ENCODE measurements around the gene FBRS. TPM values are rescaled to one million over a fixed set of nuclear protein-coding genes. Genes with fewer than 3 reads are reported as not detected.

The FBRS gene
- total and polyA plus RNA-seq, 2 of the 13 experiments (the other 11 are each of a cell fraction or from before 2014, with no cell fraction given), result 13.7 to 16.2 TPM

DNA sequence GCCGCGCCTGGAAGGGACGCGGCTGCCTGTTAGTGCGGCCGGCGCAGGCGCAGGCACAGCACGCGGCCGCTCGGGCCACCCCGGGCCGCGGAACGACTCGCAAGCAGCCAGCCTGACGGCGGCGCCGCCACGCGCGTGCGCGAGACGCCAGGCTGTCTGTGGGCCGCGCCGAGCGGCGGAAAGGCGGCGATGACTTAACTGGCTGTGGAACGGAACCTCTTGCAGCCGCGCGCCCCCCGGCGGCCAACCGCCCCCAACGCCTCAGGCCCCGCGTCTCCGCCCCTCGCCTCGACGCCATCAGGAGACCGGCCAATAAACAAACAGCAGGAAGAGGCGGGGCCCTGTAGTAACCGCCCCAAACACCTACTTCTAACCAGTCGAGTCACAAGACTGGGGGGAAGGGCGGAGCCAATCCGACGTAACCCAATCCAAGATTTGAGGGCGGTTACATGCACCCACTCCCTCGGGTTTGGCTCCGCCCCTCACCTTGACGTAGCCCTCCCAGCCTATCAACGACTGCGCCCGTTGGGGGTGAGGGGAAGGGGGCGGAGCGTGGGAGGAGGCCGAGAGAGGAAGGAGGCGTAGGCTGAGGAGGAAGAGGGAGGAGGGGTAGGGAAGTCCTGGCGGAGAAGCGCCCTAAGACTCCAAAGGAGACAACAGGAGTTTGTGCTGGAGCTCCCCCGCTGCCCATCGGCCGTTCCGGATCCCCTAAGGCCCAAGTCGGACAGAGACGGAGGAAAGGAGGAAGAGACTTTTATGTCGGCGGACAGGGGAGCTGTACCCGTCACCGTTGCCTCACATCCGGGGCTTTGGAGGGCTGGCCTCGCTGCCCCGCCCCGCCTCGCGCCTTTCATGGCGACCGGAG, at the start of gene FBRS (continued):
- TF ChIP-seq, protein P1, sequence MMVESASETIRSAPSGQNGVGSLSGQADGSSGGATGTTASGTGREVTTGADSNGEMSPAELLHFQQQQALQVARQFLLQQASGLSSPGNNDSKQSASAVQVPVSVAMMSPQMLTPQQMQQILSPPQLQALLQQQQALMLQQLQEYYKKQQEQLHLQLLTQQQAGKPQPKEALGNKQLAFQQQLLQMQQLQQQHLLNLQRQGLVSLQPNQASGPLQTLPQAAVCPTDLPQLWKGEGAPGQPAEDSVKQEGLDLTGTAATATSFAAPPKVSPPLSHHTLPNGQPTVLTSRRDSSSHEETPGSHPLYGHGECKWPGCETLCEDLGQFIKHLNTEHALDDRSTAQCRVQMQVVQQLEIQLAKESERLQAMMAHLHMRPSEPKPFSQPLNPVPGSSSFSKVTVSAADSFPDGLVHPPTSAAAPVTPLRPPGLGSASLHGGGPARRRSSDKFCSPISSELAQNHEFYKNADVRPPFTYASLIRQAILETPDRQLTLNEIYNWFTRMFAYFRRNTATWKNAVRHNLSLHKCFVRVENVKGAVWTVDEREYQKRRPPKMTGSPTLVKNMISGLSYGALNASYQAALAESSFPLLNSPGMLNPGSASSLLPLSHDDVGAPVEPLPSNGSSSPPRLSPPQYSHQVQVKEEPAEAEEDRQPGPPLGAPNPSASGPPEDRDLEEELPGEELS (CRISPR knock-in tag; IDR thresholded peaks at IDR 0.05), result peak; percentile 45
- no peak for TF ChIP-seq TOE1 (CRISPR knock-in tag; IDR thresholded peaks at IDR 0.05)
- TF ChIP-seq ZNF674 (CRISPR knock-in tag; IDR thresholded peaks at IDR 0.05; ENCODE audit: low read depth), result peak; percentile 87; the same call in 1 of the 2 replicates
- TF ChIP-seq IKZF1 (IDR thresholded peaks at IDR 0.05), result no peak
- TF ChIP-seq HDAC6 (IDR thresholded peaks at IDR 0.05; ENCODE audit: low read depth, low read length), result no peak
- no peak for TF ChIP-seq NR2F6 (IDR thresholded peaks at IDR 0.05)
- peak; percentile 53; the same call in 1 of the 2 replicates for TF ChIP-seq NR2F6 (CRISPR knock-in tag; IDR thresholded peaks at IDR 0.05)
- TF ChIP-seq HDAC2 (CRISPR knock-in tag; IDR thresholded peaks at IDR 0.05), result peak; percentile 95
- TF ChIP-seq, protein P2, sequence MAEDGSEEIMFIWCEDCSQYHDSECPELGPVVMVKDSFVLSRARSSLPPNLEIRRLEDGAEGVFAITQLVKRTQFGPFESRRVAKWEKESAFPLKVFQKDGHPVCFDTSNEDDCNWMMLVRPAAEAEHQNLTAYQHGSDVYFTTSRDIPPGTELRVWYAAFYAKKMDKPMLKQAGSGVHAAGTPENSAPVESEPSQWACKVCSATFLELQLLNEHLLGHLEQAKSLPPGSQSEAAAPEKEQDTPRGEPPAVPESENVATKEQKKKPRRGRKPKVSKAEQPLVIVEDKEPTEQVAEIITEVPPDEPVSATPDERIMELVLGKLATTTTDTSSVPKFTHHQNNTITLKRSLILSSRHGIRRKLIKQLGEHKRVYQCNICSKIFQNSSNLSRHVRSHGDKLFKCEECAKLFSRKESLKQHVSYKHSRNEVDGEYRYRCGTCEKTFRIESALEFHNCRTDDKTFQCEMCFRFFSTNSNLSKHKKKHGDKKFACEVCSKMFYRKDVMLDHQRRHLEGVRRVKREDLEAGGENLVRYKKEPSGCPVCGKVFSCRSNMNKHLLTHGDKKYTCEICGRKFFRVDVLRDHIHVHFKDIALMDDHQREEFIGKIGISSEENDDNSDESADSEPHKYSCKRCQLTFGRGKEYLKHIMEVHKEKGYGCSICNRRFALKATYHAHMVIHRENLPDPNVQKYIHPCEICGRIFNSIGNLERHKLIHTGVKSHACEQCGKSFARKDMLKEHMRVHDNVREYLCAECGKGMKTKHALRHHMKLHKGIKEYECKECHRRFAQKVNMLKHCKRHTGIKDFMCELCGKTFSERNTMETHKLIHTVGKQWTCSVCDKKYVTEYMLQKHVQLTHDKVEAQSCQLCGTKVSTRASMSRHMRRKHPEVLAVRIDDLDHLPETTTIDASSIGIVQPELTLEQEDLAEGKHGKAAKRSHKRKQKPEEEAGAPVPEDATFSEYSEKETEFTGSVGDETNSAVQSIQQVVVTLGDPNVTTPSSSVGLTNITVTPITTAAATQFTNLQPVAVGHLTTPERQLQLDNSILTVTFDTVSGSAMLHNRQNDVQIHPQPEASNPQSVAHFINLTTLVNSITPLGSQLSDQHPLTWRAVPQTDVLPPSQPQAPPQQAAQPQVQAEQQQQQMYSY (CRISPR knock-in tag; IDR thresholded peaks at IDR 0.05), result peak; percentile 16; the same call in 1 of the 2 replicates
- TF ChIP-seq RELA (CRISPR knock-in tag; IDR thresholded peaks at IDR 0.05), result no peak
- no peak for TF ChIP-seq HMG20A (CRISPR knock-in tag; IDR thresholded peaks at IDR 0.05; ENCODE audit: borderline replicate concordance)
- TF ChIP-seq RBAK (CRISPR knock-in tag; IDR thresholded peaks at IDR 0.05), result peak; percentile 54; the same call in 1 of the 2 replicates
- TF ChIP-seq ZNF652 (CRISPR knock-in tag; IDR thresholded peaks at IDR 0.05; ENCODE audit: borderline replicate concordance, low read depth), result 0 out of 2 replicates have a peak, but pooled peaks have one; percentile 18
- TF ChIP-seq ZNF225 (CRISPR knock-in tag; IDR thresholded peaks at IDR 0.05), result no peak; the same call in 1 of the 2 replicates
- TF ChIP-seq KAT8 (CRISPR knock-in tag; IDR thresholded peaks at IDR 0.05), result peak; percentile 85
- TF ChIP-seq NCOA1 (CRISPR knock-in tag; IDR thresholded peaks at IDR 0.05), result no peak; the same call in 1 of the 2 replicates
- no peak for TF ChIP-seq CREBL2 (CRISPR knock-in tag; IDR thresholded peaks at IDR 0.05; ENCODE audit: borderline replicate concordance)
- TF ChIP-seq ARID5B (CRISPR knock-in tag; IDR thresholded peaks at IDR 0.05), result peak; percentile 79
- no peak for TF ChIP-seq ARID2 (CRISPR knock-in tag; IDR thresholded peaks at IDR 0.05; ENCODE audit: borderline replicate concordance)
- TF ChIP-seq KDM6A (CRISPR knock-in tag; IDR thresholded peaks at IDR 0.05; ENCODE audit: low read depth), result no peak; the same call in 1 of the 2 replicates
- peak; percentile 61; the same call in 1 of the 2 replicates for TF ChIP-seq RNF2 (conservative IDR thresholded peaks at IDR 0.05; ENCODE audit: low read depth)
- TF ChIP-seq SMC3 (IDR thresholded peaks at IDR 0.05; ENCODE audit: low read length), result no peak
